HEK293T (cell line): ENCODE results near the gene TENM3.

Source experiments
- CTCF ChIA-PET: fragments of 350-600 bp; formaldehyde crosslinking; extraction: SDS; loops from one replicate; lab custom pipeline; 2021; ENCODE audit warnings: antibody characterized with exemption, inconsistent platforms; lab: Yijun Ruan, JAX
- POLR2A ChIA-PET: fragments of 350-600 bp; formaldehyde crosslinking; extraction: SDS; loops from one replicate; lab custom pipeline; 2020; ENCODE audit warnings: antibody characterized with exemption, inconsistent platforms; lab: Yijun Ruan, JAX
- DNase-seq: peaks from one replicate; pipeline ENCODE4 v3.0.0; 2012; ENCODE audit warnings: mixed read lengths; ENCODE audit errors: extremely low spot score
- ARNT ChIP-seq: fragments of 450-650 bp; IDR thresholded peaks from 2 replicates; pipeline ENCODE4 v1.6.1; 2017; ENCODE audit warnings: mild to moderate bottlenecking
- BHLHE40 ChIP-seq: fragments of 450-650 bp; IDR thresholded peaks from 2 replicates; pipeline ENCODE4 v1.6.1; 2016; ENCODE audit warnings: mild to moderate bottlenecking, moderate library complexity, borderline replicate concordance
- CTBP1 ChIP-seq: fragments of 450-650 bp; IDR thresholded peaks from 2 replicates; pipeline ENCODE4 v1.6.1; 2016; ENCODE audit warnings: borderline replicate concordance
- ELF4 ChIP-seq: fragments of 450-650 bp; IDR thresholded peaks from 2 replicates; pipeline ENCODE4 v1.6.1; 2017; ENCODE audit warnings: antibody characterized with exemption
- FOXA1 ChIP-seq: fragments of 450-650 bp; IDR thresholded peaks from 2 replicates; pipeline ENCODE4 v1.6.1; 2016; ENCODE audit warnings: mild to moderate bottlenecking
- FOXK2 ChIP-seq: fragments of 450-650 bp; IDR thresholded peaks from 2 replicates; pipeline ENCODE4 v1.6.1; 2016; ENCODE audit warnings: mild to moderate bottlenecking
- FOXM1 ChIP-seq: fragments of 450-650 bp; IDR thresholded peaks from 2 replicates; pipeline ENCODE4 v1.6.1; 2017; ENCODE audit warnings: mild to moderate bottlenecking, borderline replicate concordance
- HDGF ChIP-seq: fragments of 450-650 bp; IDR thresholded peaks from 2 replicates; pipeline ENCODE4 v1.6.1; 2017; ENCODE audit warnings: antibody characterized with exemption, borderline replicate concordance
- L3MBTL2 ChIP-seq: fragments of 450-650 bp; conservative IDR thresholded peaks from 2 replicates; pipeline ENCODE4 v1.6.1; 2016; ENCODE audit warnings: mild to moderate bottlenecking
- LEF1 ChIP-seq: fragments of 450-650 bp; IDR thresholded peaks from 2 replicates; pipeline ENCODE4 v1.6.1; 2017; ENCODE audit warnings: mild to moderate bottlenecking, borderline replicate concordance
- NFRKB ChIP-seq: fragments of 450-650 bp; IDR thresholded peaks from 2 replicates; pipeline ENCODE4 v1.6.1; 2016; ENCODE audit warnings: mild to moderate bottlenecking, moderate library complexity
- PKNOX1 ChIP-seq: fragments of 450-650 bp; IDR thresholded peaks from 2 replicates; pipeline ENCODE4 v1.6.1; 2016
- SP1 ChIP-seq: fragments of 450-650 bp; IDR thresholded peaks from 2 replicates; pipeline ENCODE4 v1.6.1; 2017
- SUZ12 ChIP-seq: fragments of 450-650 bp; IDR thresholded peaks from 2 replicates; pipeline ENCODE4 v1.6.1; 2016; ENCODE audit warnings: mild to moderate bottlenecking
- TARDBP ChIP-seq: fragments of 450-650 bp; IDR thresholded peaks from 2 replicates; pipeline ENCODE4 v1.6.1; 2016
- ZNF384 ChIP-seq: fragments of 450-650 bp; IDR thresholded peaks from 2 replicates; pipeline ENCODE4 v1.6.1; 2016

The TENM3 gene

GRCh38 chr4:182645511-182645910, 402.3 kb downstream of the TENM3 start:
- ChIA-PET CTCF (no interaction called here), POLR2A (no interaction called here)
- DNase-seq = no peak
- no peak for TF ChIP-seq FOXA1
- no peak for TF ChIP-seq FOXM1

GRCh38 chr4:182647646-182648300, 404.6 kb downstream of the TENM3 start:
- no peak for DNase-seq
- no peak for TF ChIP-seq TARDBP
- no peak for TF ChIP-seq CTBP1
- TF ChIP-seq FOXM1 = no peak
- no peak for TF ChIP-seq PKNOX1
- TF ChIP-seq L3MBTL2 = no peak
- no peak for TF ChIP-seq FOXK2
- TF ChIP-seq ARNT = no peak
- TF ChIP-seq ELF4 = no peak
- no peak for TF ChIP-seq ZNF384
- TF ChIP-seq LEF1 = no peak
- TF ChIP-seq NFRKB = no peak
- no peak for TF ChIP-seq FOXA1
- TF ChIP-seq SUZ12 = no peak
- TF ChIP-seq HDGF = no peak
- TF ChIP-seq SP1 = no peak
- ChIA-PET CTCF (no interaction called here), POLR2A (no interaction called here)

- POLR2A ChIA-PET = no interaction called here
- TF ChIP-seq CTBP1 (no peak), FOXM1 (no peak), PKNOX1 (no peak), BHLHE40 (no peak), HDGF (no peak), ELF4 (no peak), L3MBTL2 (no peak)
- CTCF ChIA-PET = no interaction called here
- no peak for DNase-seq
Observed at GRCh38 chr4:182648766-182649165, 405.6 kb downstream of the TENM3 start.

- TF ChIP-seq SUZ12 (no peak), NFRKB (no peak), CTBP1 (no peak), LEF1 (no peak), ELF4 (no peak), ZNF384 (no peak), FOXM1 (no peak), TARDBP (no peak), FOXA1 (no peak), BHLHE40 (no peak)
- POLR2A ChIA-PET = no interaction called here
- CTCF ChIA-PET = no interaction called here
- DNase-seq = no peak
Observed at GRCh38 chr4:182649698-182650477, 406.7 kb downstream of the TENM3 start.

GRCh38 chr4:182653596-182653995, 410.4 kb downstream of the TENM3 start:
- POLR2A ChIA-PET = no interaction called here

GRCh38 chr4:182655340-182655739, 412.1 kb downstream of the TENM3 start:
- POLR2A ChIA-PET = no interaction called here

More at GRCh38 chr4:182653596-182653995, 410.4 kb downstream of the TENM3 start:
- no peak for TF ChIP-seq ARNT
- no peak for TF ChIP-seq HDGF
- TF ChIP-seq LEF1 = no peak
- no peak for TF ChIP-seq TARDBP
- no peak for TF ChIP-seq NFRKB
- no peak for TF ChIP-seq SUZ12
- TF ChIP-seq ELF4 = no peak
- no peak for TF ChIP-seq L3MBTL2
- TF ChIP-seq FOXA1 = no peak
- no peak for TF ChIP-seq FOXK2
- no peak for TF ChIP-seq ZNF384
- no peak for TF ChIP-seq BHLHE40
- no peak for TF ChIP-seq FOXM1
- DNase-seq = no peak
- CTCF ChIA-PET = no interaction called here

More at GRCh38 chr4:182655340-182655739, 412.1 kb downstream of the TENM3 start:
- CTCF ChIA-PET = no interaction called here
- DNase-seq = no peak
- TF ChIP-seq LEF1 (no peak), FOXK2 (no peak), HDGF (no peak), FOXA1 (no peak), TARDBP (no peak), ELF4 (no peak), CTBP1 (no peak), FOXM1 (no peak), PKNOX1 (no peak), SUZ12 (no peak), ARNT (no peak)
